GM12872 (cell line): ENCODE data around the gene ZNF439.

Experiments
- TF ChIP-seq, protein P1 (sequence below): IDR thresholded peaks from 3 replicates; pipeline ENCODE4 v1.5.1; 2011; ENCODE audit warnings: low read depth, mild to moderate bottlenecking, low read length, moderate library complexity; ENCODE audit not compliant: insufficient read depth

ZNF439 gene

DNA sequence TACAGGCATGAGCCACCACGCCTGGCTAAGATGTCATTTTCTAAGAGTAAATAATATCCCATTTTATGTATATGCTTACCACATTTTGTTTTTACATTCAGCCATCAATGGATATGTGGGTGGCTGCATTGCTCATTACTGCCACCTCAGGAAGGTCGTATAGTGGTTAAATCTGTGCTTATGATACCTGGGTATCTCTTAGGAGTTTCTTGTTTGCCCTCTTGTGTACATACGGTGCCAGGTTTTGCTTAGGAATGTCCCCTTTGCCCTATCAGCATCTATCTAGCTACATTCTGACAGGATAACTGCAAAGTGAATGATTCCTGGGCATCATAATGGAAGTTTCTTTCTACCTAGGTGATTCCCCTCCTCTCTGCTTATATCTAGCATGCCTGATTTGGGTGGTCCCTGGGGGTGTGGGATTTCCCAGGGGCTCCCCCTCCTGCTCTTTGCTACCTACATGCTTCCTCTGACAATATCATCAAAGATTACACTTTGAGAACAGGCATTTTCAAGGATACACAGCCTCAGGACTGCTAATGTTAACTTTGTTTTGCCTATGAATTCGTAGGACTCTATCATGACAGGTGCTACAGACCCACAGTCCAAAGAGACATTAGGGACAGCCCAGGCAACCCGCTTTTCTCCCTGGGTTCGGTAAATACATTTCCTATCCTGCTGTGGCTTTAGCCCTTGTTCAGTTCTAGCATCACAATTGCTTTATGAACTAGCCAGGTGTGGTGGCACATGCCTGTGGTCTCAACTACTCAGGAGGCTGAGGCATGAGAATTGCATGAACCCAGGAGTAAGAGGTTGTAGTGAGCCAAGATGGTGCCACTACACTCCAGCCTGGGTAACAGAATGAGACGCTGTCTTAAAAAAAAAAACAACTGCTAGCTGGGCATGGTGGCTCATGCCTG is 19.3 kb upstream of the ZNF439 start:
- TF ChIP-seq, protein P1, sequence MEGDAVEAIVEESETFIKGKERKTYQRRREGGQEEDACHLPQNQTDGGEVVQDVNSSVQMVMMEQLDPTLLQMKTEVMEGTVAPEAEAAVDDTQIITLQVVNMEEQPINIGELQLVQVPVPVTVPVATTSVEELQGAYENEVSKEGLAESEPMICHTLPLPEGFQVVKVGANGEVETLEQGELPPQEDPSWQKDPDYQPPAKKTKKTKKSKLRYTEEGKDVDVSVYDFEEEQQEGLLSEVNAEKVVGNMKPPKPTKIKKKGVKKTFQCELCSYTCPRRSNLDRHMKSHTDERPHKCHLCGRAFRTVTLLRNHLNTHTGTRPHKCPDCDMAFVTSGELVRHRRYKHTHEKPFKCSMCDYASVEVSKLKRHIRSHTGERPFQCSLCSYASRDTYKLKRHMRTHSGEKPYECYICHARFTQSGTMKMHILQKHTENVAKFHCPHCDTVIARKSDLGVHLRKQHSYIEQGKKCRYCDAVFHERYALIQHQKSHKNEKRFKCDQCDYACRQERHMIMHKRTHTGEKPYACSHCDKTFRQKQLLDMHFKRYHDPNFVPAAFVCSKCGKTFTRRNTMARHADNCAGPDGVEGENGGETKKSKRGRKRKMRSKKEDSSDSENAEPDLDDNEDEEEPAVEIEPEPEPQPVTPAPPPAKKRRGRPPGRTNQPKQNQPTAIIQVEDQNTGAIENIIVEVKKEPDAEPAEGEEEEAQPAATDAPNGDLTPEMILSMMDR = 0 out of 3 replicates have a peak, but pooled peaks have one; percentile 5

DNA sequence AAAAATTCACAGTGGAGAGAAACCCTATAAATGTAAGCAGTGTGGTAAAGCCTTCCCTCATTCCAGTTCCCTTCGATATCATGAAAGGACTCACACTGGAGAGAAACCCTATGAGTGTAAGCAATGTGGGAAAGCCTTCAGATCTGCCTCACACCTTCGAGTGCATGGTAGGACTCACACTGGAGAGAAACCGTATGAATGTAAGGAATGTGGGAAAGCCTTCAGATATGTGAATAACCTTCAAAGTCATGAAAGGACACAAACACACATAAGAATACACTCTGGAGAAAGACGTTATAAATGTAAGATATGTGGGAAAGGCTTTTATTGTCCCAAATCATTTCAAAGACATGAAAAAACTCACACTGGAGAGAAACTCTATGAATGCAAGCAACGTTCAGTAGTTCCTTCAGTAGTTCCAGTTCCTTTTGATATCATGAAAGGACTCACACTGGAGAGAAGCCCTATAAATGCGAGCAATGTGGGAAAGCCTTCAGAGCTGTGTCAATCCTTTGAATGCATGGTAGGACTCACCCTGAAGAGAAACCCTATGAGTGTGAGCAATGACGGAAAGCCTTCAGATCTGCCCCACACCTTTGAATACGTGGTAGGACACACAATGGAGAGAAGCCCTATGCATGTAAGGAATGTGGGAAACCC is 16.1 kb upstream of the ZNF439 start:
- TF ChIP-seq, protein P1 = no peak

DNA sequence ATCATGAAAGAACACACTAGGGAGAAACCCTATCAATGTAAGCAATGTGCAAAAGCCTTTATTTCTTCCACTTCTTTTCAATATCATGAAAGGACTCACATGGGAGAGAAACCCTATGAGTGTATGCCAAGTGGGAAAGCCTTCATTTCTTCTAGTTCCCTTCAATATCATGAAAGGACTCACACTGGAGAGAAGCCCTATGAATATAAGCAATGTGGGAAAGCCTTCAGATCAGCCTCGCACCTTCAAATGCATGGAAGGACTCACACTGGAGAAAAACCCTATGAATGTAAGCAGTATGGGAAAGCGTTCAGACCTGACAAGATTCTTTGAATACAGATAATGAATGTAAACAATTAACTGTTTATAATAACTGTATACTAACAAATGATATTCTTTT is 15.0 kb upstream of the ZNF439 start:
- TF ChIP-seq, protein P1 = no peak

DNA sequence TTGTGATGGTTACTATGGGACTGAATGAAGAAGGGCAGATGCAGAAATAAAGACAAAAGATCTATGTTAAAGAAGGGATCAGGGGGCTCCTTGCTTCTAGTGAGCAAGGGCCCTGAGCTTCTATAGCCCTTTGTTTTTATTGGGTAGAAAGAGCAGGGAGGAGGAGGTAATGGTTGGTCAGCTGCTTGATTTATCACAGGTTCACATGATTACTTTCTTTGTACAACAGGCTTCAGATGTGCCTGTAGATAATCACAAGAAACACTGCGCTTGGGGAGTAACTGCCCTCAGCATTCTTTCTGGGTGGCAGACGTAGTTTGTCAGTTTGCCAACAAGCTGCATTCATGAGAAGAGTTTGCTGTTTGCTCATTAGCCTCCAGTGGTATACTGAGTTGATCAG is 4.8 kb upstream of the ZNF439 start:
- TF ChIP-seq, protein P1 = no peak

DNA sequence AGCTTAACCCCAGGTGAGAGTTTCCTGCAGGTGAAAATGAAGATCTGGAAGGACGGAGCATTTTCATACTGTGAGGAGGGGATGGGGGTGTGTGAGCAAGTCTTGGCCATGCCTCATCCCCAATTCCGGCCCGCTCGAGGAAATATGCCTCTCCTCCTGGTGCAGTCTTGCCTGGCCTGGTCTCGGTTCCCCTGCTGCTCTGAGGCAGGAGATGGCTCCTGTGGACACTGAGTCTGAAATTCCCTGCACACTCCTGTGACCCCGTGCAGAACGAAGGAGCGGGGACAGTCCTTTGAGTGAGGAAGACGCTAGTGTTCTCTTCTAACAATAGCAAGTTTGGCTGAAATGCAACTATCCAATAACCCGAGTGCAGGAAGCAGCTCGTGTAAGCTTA is 329 bp upstream of the ZNF439 start:
- TF ChIP-seq, protein P1 = no peak

DNA sequence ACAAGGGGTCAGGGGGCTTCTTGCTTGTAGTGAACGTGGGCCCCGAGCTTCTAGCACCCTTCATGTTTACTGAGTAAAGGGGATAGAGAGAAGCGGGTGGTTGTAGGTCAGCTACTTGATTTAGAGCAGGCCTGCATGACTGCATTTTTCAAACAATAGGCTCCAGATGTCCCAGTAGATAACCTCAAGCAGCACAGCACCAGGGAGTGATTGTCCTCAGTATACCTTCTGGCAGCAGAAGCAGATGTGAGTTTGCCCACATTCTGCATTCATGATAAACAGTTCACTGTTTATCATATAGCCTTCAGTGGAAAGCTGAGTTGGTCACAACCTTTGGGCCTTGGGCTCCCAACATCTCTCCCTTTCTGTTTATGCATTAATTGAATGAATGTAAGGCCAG is 4.8 kb downstream of the ZNF439 start:
- TF ChIP-seq, protein P1 = no peak

DNA sequence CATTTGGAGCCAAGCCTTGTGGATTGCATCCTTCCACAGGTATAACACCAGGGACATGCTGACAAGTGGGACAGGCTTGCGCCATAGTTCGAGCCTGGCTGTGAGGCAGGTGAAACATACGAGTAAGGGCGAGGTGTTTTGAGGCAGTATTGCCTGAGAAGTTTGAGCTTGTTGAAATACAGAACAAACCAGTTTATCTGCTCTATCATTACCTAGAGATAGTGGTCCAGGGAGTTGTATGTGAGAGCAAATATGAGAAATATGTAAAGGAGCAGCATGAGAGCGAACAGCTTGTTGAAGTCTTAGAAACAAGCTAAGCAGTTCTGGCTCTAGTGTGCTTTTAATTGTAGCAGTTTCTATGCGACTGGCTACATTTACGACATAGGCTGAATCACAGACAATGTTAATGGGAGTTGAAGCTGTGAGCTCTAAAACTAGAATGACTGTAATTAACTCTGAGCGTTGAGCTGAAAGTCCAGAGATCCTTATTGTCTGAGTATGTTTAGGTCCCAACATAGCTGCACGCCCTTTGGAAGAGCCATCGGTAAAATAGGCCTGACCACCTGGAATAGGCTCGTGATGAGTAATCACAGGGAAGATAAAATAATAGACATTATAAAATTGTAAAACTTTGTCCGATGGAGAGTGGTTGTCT is 8.2 kb downstream of the ZNF439 start:
- TF ChIP-seq, protein P1 = no peak
